M059J (cell line): ENCODE data around the gene ALG3. TPM values are rescaled to one million over a fixed set of nuclear protein-coding genes. Genes with fewer than 3 reads are reported as not detected.

Source experiments
- DNase-seq: peaks from one replicate; pipeline ENCODE4 v3.0.0-alpha.2; 2012; ENCODE audit warnings: low read depth
- total RNA-seq: library from RNA; depleted of rRNA; stranded (reverse); fragments of >200 nt; shearing (Covaris generic); gene quantifications from 2 replicates; pipeline ENCODE4 v1.2.3, GENCODE V29; 2014

The ALG3 gene
- total RNA-seq, 1 experiment from 2014 or later, result 127 TPM

DNA sequence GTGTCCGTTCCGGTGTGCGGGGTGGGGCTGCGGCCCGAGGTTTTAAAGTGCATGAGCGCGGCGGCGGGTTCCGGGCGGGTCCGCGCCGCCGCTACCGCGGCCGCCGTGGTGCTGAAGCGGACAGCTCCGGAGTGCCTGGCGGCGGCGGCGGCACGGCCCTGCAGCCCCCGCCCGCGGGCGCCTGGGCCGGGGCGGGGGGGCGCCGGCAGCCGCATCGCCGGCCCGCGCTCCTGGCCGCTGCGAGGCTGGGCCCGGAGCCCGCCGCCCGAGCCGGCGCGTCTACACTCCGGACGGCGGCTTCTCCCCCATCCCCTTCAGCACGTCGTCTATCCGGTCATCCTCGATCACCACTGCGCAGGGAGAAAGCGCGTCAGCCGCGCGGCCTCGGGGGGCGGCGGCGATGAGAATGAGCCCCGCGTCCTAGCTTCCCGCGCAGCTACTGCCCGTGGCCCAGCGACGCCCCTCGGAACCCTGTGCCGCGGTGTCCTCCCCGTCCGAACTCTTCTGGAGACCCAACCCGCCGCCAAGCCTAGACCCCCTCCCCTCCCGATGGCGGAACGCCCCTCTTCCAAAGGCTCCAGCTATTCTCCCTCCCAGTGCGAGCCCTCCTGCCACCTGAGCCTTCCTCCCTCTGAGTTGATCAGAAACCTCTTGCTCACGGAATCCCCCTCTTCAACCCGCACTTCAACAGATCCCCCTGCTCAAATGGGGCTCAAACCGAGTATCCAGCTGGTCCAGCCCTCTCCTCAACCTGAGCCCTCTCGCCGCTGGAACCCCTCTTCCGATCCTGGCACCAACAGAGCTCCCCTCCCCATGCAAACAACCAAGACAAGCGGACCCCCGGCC, 11.3 kb upstream of the ALG3 start:
- peak; percentile 45 for DNase-seq

DNA sequence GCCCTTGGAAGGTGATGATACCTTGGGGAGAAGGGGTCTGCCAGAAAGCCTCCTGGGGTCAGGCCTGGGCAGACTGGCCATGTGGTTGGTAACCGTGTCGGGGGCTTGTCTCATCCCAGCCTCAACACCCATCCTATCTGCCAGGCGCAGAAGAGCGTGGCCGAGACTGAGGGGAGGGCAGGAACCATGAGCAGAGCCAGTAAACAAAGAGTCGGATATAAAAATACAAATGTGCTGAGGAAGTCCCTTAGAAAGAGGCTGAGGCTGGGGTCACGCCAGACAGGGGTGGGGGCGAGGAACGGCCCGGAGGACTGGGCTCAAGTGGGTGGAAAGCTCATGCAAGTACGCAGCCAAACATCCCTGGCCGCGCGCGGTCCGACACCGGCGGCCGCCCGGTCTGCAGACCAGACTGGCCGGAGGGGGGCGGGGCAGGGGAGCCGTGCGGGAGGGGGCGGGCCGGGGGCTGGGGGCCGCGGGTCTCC, 10.7 kb upstream of the ALG3 start:
- DNase-seq, result no peak

DNA sequence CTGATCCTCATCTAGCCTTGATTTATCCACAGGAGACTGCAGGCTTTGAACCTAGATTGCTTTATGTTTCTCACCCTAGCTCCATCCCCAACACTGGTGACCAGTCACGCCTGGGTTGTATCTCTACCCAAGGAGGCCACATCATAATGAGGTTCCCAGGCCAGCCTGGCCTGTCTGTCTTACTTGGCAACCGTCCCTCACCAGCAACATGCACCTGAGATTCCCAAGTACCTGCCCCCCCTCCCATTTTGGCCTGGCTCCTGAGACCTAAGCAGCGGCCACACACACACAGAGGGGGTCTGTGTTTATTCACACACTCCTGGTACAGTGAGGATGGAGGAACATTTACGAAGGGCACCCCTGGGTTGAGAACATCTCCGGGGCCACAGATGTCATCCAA, 10.2 kb upstream of the ALG3 start:
- no peak for DNase-seq

DNA sequence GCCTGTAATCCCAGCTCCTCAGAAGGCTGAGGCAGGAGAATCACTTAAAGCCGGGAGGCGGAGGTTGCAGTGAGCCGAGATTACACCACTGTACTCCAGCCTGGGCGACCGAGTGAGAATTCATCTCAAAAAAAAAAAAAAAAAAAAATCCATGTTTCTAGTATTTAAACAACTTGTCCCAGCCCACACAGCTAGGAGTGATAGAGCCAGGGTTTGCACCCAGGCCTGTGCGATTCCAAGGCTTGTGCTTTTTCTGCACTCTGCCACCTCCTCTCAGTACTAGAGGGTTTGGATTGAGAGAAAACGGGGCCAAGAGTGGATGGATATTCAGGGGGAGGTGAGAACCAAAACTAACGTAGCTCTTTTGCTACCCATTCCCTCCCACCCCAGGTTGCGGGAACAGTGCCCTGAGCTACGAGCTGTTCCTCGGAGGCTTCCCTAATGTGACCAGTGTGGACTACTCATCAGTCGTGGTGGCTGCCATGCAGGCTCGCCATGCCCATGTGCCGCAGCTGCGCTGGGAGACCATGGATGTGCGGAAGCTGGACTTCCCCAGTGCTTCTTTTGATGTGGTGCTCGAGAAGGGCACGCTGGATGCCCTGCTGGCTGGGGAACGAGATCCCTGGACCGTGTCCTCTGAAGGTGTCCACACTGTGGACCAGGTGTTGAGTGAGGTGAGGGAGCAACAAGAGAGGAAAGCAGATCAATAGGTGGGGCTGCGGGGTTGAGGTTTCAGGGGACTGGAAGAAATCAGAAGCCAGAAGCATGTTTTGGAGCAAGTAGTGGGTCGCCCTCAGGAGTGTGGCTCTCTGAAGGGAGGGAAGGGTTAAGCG, 8.5 kb upstream of the ALG3 start:
- DNase-seq, result no peak

DNA sequence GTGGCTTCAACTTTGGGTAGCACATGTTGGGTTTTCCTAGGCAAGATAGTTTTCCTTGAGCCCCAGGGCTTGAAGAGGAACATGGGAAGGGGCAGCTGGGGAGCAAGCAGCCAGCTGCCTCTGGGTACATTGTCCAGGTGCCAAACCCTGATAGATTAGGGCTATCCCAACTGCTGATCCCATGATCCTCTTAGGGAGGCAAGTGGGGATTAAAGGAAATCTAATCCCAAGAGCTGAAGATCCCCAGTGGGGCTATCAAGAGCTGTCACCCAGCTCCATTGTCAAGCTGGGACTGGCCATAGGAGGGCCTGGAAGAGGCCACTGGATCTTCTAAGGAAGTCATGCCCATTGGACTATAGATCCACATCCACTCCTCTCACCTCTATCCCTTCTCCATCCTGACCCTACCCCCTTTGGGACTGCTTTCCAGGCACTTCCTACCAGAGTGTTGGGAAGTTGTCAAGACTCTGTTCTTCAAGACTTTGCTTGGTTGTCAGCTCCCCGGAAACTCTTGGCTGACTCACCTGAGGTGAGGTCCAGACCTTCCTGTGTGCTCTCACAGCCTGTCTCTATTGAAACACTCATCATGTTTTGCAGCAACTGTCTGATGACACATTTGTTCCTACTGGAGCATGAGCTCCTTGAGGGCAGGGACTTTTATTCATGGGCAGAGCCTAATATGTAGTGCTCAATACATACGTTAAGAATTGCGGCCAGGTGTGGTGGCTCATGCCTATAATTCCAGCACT, 6.7 kb upstream of the ALG3 start:
- peak; percentile 46 for DNase-seq

DNA sequence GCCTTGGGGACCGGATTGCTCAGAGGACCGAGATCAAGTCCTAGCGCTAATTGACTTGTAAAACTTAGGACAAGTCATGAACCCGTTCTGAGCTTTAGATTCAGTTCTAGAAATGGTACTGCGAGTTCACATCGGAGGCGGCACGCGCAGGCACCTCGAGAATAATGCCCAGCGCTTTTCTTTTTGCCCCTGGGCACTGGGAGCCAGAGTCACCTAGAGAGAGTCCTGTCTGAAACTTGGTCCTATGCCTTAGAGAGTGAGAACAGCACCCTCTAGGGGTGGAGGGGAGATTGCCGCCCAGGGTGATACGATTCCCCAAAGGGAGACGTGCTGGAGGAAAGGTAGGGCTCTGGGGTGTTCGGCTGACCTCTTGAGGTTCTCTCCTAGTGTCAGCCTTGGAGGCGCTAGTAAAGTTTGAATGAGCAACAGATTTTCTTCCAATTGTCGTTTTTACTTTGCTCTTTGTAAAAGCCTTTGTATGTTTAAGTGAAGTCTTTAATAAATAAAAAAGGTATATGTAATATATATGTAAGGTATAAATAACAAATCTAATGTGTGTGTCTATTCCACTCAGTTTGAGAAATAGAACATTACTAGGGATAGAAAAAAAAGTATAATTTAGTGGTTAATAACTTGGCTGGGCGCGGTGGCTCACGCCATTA, 1.5 kb upstream of the ALG3 start:
- DNase-seq, result peak; percentile 94

DNA sequence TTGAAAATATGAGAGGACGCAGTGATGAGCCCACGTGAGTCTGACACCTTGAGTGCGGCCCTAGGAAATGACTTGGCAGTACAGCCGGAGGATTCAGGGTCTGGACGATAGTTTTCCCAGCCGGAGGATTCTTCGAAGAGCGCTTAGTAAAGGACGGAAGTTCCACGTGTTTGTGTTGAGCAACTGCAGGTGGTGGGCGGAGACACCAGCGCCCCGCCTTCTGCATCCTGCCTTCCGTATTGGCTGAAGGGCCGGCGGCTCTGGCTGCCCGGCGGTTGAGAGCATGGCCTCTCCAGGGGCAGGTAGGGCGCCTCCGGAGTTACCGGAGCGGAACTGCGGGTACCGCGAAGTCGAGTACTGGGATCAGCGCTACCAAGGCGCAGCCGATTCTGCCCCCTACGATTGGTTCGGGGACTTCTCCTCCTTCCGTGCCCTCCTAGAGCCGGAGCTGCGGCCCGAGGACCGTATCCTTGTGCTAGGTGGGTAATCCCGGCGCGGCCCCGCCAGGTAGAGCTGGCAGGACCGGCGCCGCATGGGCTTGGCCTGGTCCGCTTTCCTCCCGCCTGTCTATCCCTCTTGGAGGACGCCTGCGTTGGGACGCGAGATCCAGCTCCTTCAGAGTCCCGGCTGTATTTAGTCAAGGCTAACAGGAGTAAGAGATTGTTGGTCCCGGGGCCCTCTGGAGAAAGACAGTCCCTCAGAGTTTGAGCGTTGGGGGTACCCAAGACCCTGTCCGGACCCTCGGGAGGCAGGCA, 827 bp upstream of the ALG3 start, which contains the start of gene EEF1AKMT4:
Gene EEF1AKMT4 (plus strand): TSS at position 261 of the 755 bp plus-strand sequence. CDS start 23 bp downstream, at position 284.
- DNase-seq, result peak; percentile 99

DNA sequence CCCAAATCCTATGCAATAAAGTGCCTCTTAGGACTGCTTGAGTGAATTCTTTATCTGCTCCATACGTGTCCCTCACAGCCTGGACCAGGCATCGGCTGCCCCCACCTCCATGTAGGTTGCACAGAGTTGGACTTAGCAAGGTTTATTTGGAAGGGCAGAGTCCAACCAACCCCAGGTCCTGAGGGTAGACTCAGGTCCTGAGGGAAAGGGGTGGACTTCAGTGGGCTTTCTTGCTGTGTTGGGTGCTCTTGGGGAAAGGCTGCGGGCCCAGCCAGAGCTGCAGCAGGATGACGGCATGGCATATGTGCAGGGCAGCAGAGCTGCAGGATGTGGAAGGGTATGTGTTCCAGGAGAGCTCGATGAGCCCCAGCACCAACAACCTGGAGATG, 6.5 kb downstream of the ALG3 start:
- no peak for DNase-seq

DNA sequence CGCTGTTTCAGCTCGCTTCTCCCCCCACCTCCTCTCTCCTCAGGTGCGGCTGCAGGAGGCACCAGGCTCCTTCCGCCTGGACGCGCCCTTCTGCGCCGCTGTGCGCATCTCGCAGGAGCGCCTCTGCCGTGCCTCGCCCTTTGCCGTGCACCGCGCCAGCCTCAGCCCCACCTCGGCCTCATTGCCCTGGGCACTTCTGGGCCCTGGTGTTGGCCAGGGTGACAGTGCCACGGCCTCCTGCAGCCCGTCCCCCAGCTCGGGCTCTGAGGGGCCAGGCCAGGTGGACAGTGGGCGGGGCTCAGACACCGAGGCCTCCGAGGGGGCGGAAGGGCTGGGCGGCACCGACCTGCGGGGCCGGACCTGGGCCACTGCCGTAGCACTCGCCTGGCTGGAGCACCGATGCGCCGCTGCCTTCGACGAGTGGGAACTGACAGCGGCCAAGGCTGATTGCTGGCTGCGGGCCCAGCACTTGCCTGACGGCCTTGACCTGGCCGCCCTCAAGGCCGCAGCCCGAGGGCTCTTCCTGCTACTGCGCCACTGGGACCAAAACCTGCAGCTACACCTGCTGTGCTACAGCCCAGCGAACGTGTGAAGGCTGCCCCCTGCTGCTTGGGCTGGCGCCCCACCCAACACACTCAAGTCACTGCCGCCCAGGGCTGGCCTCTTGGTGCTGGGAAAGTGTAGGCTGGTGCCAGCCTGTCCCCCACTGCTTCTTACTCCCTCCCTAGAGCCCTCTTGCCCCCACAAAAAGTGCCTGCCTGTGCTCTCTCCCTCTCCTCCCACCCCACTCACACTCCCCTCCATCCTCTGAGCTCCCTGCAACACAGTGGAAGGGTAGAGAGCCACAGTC, 7.1 kb downstream of the ALG3 start:
- DNase-seq, result no peak

DNA sequence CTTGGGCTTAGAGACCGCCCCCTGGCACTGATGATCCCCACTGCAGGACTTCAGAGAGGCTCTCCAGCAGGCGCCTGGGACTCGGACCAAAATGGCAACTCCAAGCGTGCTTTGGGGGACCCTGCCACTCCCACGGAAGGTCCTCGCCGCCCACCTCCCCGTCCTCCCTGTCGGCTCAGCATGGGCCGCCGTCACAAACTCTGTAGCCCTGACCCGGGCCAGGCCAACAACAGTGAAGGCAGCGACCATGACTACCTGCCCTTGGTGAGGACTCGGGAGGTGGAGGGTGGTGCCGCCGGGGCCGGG, 7.7 kb downstream of the ALG3 start:
- DNase-seq, result no peak

DNA sequence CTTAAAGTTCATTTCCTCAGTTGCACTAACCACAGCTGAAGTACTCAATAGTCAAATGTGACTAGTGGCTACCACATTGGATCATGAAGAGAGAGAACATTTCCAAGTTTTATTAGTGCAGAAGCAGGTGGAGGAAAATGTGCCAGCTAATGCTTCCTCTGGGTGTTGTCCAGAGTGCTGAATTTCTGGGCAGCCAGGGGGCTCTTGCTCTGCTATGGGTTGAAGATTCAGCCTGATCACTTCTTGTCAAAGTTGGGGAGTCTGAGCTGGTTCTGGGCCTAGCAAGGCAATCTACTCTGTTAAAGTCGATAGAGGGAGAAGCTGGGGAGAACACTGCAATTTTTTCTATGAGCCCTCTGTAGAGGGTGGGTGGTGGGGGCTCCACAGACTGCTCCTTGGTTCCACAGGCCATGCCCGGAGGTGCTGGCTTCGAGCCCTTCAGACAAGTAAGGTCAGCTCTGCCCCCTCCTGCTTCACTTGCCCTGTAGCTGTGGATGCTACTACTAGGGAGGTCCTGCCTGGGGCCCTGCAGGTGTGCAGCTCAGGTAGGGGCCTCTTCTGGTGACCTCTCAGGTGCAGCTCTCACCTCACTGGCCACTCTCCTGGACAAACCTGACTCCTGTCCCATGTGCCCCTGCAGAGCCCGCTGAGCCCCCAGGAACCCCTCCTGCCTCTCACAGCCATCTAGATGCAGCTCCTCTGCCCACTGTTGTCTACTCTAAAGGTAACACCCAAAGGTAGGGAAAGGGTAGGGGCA, 8.2 kb downstream of the ALG3 start:
- peak; percentile 62 for DNase-seq

DNA sequence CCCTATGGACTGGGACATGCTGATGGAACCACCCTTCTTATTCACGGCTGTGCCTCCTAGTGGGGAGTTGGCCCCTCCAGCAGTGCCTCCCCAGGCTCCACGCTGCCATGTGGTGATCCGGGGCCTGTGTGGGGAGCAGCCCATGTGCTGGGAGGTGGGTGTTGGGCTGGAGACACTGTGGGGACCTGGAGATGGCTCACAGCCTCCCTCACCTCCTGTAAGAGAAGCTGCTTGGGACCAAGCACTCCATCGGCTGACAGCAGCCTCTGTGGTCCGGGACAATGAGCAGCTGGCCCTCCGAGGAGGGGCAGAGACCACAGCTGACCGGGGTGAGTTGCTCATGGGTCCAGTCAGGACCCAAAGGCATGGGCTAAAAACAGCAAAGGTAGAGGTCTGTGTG, 9.1 kb downstream of the ALG3 start:
- no peak for DNase-seq

DNA sequence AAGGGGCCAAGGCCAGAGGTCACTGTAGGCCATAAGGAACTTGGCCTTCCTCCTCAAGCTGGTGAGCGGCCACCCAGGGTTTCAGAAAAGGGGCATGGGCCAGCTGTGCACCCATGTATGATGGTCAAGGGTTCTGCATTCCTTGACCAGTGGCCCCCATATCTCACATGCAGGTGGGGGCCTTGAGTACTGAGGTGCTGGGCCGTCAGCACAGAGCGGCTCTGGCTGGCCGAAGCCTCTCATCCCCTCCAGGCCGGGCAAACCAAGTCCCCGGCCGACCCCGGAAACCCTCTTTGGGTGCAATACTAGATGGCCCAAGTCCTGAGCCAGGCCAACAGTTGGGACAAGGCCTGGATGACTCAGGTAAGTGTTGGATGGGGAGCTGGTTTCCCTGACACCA, 9.5 kb downstream of the ALG3 start:
- DNase-seq, result no peak

DNA sequence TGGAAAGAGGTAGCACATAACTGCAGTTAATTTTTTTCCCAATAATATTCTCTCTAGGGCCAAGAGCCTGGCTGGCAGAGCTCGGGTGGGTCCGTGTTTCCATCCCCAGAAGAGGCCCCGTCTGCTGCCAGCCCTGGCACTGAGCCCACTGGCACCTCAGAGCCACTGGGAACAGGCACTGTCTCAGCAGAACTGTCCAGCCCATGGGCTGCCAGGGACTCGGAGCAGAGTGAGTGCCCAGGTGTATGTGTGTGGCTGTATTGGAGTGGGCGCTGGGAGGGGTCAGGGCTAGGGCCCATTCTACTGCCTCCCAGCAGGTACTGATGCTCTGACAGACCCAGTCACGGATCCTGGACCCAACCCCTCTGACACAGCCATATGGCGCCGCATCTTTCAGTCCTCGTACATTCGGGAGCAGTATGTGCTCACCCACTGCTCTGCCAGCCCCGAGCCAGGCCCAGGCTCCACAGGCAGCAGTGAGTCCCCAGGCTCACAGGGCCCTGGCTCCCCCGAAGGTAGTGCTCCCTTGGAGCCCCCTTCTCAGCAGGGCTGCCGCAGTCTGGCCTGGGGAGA, 10.4 kb downstream of the ALG3 start:
- no peak for DNase-seq

DNA sequence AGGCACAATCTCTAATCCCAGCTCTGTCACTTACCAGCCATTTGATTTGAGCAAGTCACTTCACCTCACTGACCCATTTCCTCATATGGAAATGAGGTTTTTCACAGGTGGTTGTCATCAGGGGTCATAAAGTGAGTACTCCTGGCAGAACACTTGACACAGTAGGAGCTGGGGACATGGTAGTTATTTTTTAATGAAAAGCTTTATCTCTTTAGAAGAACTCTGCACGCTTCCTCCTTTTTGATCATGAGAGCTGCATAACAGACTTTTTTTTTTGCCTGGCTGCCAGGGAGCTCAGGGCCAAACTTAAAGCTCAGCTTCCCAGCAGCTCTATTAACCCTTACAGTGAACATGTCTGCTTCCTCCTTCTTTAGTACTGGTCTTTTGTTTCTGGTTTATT, 11.0 kb downstream of the ALG3 start:
- DNase-seq, result no peak

DNA sequence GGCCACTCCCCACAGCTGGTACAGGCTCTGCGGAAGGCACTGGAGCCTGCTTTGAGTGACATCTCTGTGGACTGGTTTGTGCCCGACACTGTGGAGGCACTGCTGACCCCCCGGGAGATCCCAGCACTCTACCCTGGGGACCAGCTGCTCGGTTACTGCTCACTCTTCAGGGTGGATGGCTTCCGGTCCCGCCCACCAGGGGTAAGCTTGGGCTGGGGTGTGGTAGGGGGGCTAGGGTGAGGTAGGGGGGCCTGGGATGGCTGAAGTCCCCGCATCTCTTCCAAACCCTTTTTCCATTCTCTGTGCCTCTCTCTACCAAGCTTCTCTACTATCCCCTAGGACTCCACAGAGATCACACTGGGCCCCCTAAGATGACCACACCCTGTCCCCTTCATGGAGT, 11.6 kb downstream of the ALG3 start:
- no peak for DNase-seq

DNA sequence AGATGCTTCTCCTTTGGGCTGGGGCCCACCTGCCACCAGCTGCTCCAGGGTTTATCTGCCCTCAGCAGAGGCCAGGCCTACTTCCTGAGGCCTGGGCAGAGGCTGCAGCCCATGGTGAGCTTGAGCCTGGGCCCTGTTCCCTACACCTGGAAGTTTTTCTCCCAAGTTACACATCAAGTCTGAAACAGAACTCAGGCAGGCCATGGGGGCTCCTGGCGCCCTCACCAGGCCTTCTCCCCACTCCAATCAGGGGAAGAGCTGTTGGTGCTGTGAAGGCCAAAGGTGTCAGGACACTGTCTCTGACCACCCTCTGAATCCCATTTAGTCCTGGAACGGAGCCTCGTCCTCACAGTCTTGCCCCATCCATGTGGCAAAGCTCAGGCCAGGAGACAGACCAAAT, 12.1 kb downstream of the ALG3 start:
- no peak for DNase-seq

DNA sequence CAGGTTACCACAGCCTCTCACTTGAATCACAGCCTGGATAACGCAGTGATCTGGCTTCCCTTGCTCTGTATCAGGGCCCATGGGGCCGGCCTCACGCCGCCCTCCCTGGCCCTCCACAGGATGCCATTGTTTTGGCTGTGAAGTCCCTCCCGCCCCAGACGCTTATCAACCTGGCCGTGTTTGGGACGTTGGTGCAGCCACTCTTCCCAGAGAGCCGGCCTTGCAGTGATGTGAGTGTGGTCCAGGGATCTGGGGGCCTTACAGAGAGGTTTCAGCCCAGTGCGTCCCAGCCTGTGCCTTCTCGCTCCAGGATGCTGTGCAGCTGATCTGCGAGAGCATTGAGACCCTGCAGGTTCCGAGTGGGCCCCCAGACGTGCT, 12.7 kb downstream of the ALG3 start:
- DNase-seq, result no peak
